Astrocyte (in vitro differentiated cells and primary cell): ENCODE measurements around the gene IQCM. TPM values are rescaled to one million over a fixed set of nuclear protein-coding genes. Genes with fewer than 3 reads are reported as not detected.

Source experiments
- DNase-seq: peaks from one replicate; pipeline ENCODE4 v3.0.0-alpha.2; 2010; ENCODE audit warnings: low read depth
- FAIRE-seq: peaks from 2 replicates; lab custom pipeline; 2011; peaks lifted over from hg19 to GRCh38; lab: Jason Lieb, UNC
- H2AFZ ChIP-seq: 2 replicates; pipeline ENCODE4 v1.6.0; 2012; ENCODE audit warnings: low read depth, low read length, inconsistent platforms
- H3K27ac ChIP-seq: 2 replicates; pipeline ENCODE4 v1.5.1; 2011; ENCODE audit warnings: low read depth, low read length, inconsistent platforms
- H3K27me3 ChIP-seq: 2 replicates; pipeline ENCODE4 v1.6.0; 2011; ENCODE audit warnings: low read length, inconsistent platforms; ENCODE audit not compliant: insufficient read depth
- H3K36me3 ChIP-seq: 2 replicates; pipeline ENCODE4 v1.5.1; 2011; ENCODE audit warnings: low read length, inconsistent platforms; ENCODE audit not compliant: insufficient read depth
- H3K4me1 ChIP-seq: 2 replicates; pipeline ENCODE4 v1.5.1; 2011; ENCODE audit warnings: low read length, inconsistent platforms; ENCODE audit not compliant: insufficient read depth
- H3K4me2 ChIP-seq: 2 replicates; pipeline ENCODE4 v1.6.0; 2012; ENCODE audit warnings: low read length, inconsistent platforms
- H3K4me3 ChIP-seq: 2 replicates; pipeline ENCODE4 v1.5.1; 2011; ENCODE audit warnings: low read depth, mild to moderate bottlenecking, low read length, inconsistent platforms; ENCODE audit not compliant: insufficient read depth
- H3K79me2 ChIP-seq: 2 replicates; pipeline ENCODE4 v1.6.0; 2012; ENCODE audit warnings: mild to moderate bottlenecking, low read length, inconsistent platforms; ENCODE audit not compliant: insufficient read depth
- H3K9ac ChIP-seq: 2 replicates; pipeline ENCODE4 v1.6.0; 2012; ENCODE audit warnings: mild to moderate bottlenecking, low read length, inconsistent platforms
- H3K9me3 ChIP-seq: 2 replicates; pipeline ENCODE4 v1.5.1; 2012; ENCODE audit warnings: low read depth, mild to moderate bottlenecking, low read length, inconsistent platforms; ENCODE audit not compliant: insufficient read depth
- H4K20me1 ChIP-seq: 2 replicates; pipeline ENCODE4 v1.6.0; 2012; ENCODE audit warnings: low read length, inconsistent platforms; ENCODE audit not compliant: insufficient read depth
- H3K27ac Mint-ChIP-seq: one replicate; pipeline ENCODE4 v1.8.0; 2021; ENCODE audit warnings: mild to moderate bottlenecking, mixed read lengths; ENCODE audit not compliant: unreplicated experiment
- H3K27me3 Mint-ChIP-seq: one replicate; pipeline ENCODE4 v1.8.0; 2021; ENCODE audit warnings: low read depth, mixed read lengths; ENCODE audit not compliant: unreplicated experiment
- H3K36me3 Mint-ChIP-seq: one replicate; pipeline ENCODE4 v1.8.0; 2021; ENCODE audit warnings: low read depth, mixed read lengths; ENCODE audit not compliant: unreplicated experiment
- H3K4me1 Mint-ChIP-seq: one replicate; pipeline ENCODE4 v1.8.0; 2021; ENCODE audit warnings: low read depth, mixed read lengths; ENCODE audit not compliant: unreplicated experiment
- H3K4me3 Mint-ChIP-seq: one replicate; pipeline ENCODE4 v1.8.0; 2021; ENCODE audit warnings: mild to moderate bottlenecking, moderate library complexity, mixed read lengths; ENCODE audit not compliant: unreplicated experiment
- H3K9me3 Mint-ChIP-seq: one replicate; pipeline ENCODE4 v1.8.0; 2021; ENCODE audit warnings: mild to moderate bottlenecking, mixed read lengths; ENCODE audit not compliant: unreplicated experiment
- CTCF ChIP-seq: IDR thresholded peaks from 2 replicates; pipeline ENCODE4 v1.5.1; 2011; ENCODE audit warnings: low read depth, mild to moderate bottlenecking, inconsistent platforms, low read length, moderate library complexity; ENCODE audit not compliant: insufficient read depth
- EZH2 ChIP-seq: IDR thresholded peaks from 2 replicates; pipeline ENCODE4 v1.6.1; 2012; ENCODE audit warnings: mild to moderate bottlenecking, low read length, inconsistent platforms; ENCODE audit not compliant: insufficient read depth
- total RNA-seq: library from RNA; stranded (reverse); gene quantifications from 2 replicates; pipeline ENCODE4 v1.2.1, GENCODE V29; 2021

Gene IQCM
- total RNA-seq, 1 donor from 2014 or later = 0.11 TPM

GRCh38 chr4:149311076-149311475, 504.6 kb downstream of the IQCM start:
- no peaks in the 10 kb centered on the region for H3K4me1 ChIP-seq
- no peaks in the 10 kb centered on the region for H3K9me3 ChIP-seq
- Mint-ChIP-seq H3K4me3 (no peak overlapping the region), H3K36me3 (no peaks in the 10 kb centered on the region), H3K27ac (no peak overlapping the region), H3K27me3 (peaks cover 3% of the 10 kb centered on the region), H3K9me3 (no peaks in the 10 kb centered on the region), H3K4me1 (no peaks in the 10 kb centered on the region)
- no peaks in the 10 kb centered on the region for H3K27me3 ChIP-seq
- H3K4me2 ChIP-seq = no peak overlapping the region
- no peaks in the 10 kb centered on the region for H3K79me2 ChIP-seq
- H3K9ac ChIP-seq = no peak overlapping the region
- no peak overlapping the region for H2AFZ ChIP-seq
- H3K4me3 ChIP-seq = no peak overlapping the region
- no peak overlapping the region for H3K27ac ChIP-seq
- no peaks in the 10 kb centered on the region for H3K36me3 ChIP-seq
- TF ChIP-seq EZH2 = no peak
- no peak for TF ChIP-seq CTCF
- no peak for DNase-seq
- FAIRE-seq = no peak
- H4K20me1 ChIP-seq = no peaks in the 10 kb centered on the region

- no peak for FAIRE-seq
- TF ChIP-seq EZH2 = no peak
- TF ChIP-seq CTCF = no peak
- no peak overlapping the region for H3K4me3 ChIP-seq
- no peak overlapping the region for H3K9ac ChIP-seq
- H3K27me3 Mint-ChIP-seq = peaks cover 3% of the 10 kb centered on the region
- no peak overlapping the region for H2AFZ ChIP-seq
- H3K36me3 ChIP-seq = no peaks in the 10 kb centered on the region
- no peaks in the 10 kb centered on the region for H3K9me3 Mint-ChIP-seq
- no peaks in the 10 kb centered on the region for H3K4me1 ChIP-seq
- no peak overlapping the region for H3K4me3 Mint-ChIP-seq
- no peaks in the 10 kb centered on the region for H3K36me3 Mint-ChIP-seq
- no peaks in the 10 kb centered on the region for H4K20me1 ChIP-seq
- H3K27ac ChIP-seq = no peak overlapping the region
- DNase-seq = no peak
- H3K27ac Mint-ChIP-seq = no peak overlapping the region
- H3K4me1 Mint-ChIP-seq = no peaks in the 10 kb centered on the region
- no peaks in the 10 kb centered on the region for H3K27me3 ChIP-seq
- no peaks in the 10 kb centered on the region for H3K9me3 ChIP-seq
- no peaks in the 10 kb centered on the region for H3K79me2 ChIP-seq
- H3K4me2 ChIP-seq = no peak overlapping the region
These were observed 509.1 kb downstream of the IQCM start for GRCh38 chr4:149306537-149306936.
